Activated CD4-positive, CD25-positive, alpha-beta regulatory T cell treated with anti-CD3 and anti-CD28 coated beads, Interleukin-2, amount 50 U/mL, for 16 hours (primary cell): ENCODE results near the gene CEP41.
"Not testable (repeated sequence)": the region's sequence is repeated elsewhere in the genome, so short reads cannot be mapped to it uniquely, and the experiment has no call there.

Experiments
- DNase-seq: peaks from one replicate; pipeline ENCODE4 v3.0.0-alpha.2; 2020; ENCODE audit warnings: low read depth, low spot score

CEP41 gene

GRCh38 chr7:130387628-130388403 lies 53.0 kb downstream of the CEP41 start:
- no peak for DNase-seq

- no peak for DNase-seq
Measured at GRCh38 chr7:130387306-130387627, 53.5 kb downstream of the CEP41 start.

DNA sequence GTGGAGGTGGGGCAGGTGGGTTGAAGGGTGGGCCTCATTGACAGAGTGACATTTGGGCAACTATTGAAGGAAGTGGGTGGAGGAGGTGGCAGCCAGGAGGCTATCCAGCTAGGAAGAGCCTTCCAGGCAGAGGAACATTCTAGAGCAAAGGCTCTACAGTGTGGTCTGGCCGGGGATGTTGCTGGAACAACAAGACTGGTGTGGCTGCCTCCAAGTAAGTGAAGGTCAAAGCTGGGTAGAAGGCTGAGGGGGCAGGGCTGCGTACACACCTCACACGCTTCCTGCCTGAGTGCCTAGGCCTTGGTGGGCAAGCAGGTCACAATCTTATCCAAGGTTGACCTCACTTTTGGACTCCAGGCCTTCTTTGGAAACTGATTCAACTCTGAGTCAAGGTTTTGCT lies 53.9 kb downstream of the CEP41 start:
- no peak for DNase-seq

DNA sequence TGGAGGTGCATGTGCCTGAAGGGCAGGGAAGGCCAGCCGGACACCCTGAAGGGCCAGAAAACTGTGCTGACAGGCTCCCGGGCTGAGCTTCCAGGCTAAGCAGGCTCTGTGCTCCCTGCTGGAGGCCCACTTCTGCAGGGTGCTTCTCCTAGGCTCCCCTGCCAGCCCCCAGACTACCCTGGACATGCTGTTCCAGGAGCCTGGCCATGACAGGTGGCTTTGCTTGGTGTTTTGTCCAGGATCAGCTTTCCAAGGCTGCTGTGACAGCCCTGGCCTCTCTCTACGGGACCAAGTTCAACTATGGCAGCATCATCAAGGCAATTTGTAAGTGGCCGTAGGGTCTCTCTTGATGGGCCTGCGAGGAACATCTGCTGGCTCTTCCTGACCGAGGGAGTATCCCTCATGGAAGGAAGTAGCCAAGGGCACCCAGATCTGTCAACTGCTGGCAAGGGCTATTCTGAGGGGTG lies 55.2 kb downstream of the CEP41 start:
- DNase-seq = no peak

GRCh38 chr7:130384841-130385599 lies 55.8 kb downstream of the CEP41 start:
- no peak for DNase-seq

DNA sequence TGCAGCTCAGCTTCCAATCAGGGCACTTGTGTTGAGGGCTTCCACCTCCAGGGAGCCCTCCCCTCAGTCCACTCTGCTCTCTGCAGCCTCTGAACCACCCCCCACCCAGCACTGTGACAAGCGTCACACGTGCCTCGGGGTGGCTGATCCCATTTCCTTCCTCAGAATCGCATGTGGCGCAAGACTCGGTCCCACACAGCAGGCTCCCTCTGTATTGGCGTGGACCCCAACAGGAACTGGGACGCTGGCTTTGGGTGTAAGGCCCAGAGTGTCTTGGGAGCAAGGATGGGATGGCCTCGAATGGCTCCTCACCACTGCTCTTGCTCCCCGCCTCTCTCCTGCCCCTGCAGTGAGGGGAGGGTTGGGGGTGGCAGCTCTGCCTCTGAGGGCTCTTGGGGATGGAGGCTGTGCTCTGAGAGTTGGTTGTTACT lies 56.4 kb downstream of the CEP41 start:
- no peak for DNase-seq

DNA sequence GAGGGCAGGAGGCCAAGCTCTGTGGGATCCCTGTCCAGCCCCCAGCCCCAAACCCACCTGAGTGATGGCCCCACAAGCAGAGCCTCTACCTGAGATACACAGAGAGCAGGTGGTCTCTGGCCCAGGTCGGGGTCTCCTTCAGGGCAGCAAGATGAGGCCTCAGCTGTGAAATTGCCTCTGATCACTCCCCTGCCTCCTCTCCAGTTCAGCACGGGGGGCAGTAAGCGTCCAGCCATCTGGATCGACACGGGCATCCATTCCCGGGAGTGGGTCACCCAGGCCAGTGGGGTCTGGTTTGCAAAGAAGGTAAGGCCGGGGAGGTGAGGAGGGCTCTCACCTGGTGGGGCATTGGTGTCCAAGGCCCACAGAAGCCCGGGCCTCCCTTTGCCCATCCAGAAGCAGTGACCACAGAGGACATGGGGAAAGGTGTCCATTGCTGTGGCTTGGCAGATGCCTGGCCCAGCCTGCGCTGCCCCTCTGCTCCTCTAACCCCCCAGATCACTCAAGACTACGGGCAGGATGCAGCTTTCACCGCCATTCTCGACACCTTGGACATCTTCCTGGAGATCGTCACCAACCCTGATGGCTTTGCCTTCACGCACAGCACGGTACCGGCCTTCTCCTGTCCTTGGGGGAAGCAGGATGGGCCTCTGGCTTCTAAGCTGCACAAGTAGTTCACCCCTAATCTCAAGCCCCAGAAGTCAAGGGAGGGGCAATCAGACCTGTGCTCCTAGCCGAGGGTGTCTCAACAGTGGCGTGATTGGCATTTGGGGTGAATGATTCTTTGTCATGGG lies 57.4 kb downstream of the CEP41 start:
- DNase-seq = no peak

- DNase-seq = no peak
Measured at GRCh38 chr7:130381468-130382312, 59.1 kb downstream of the CEP41 start.

- no peak for DNase-seq
Measured at GRCh38 chr7:130380861-130381455, 59.9 kb downstream of the CEP41 start.

GRCh38 chr7:130379921-130380860 lies 60.6 kb downstream of the CEP41 start, which contains the start of gene CPA1:
TSS of gene CPA1 (plus strand) at chr7:130380494. CDS start at chr7:130380521, 27 bp downstream.
- DNase-seq = no peak

- DNase-seq = no peak
Measured at GRCh38 chr7:130379532-130379920, 61.3 kb downstream of the CEP41 start.

- DNase-seq = no peak
Measured at GRCh38 chr7:130379019-130379418, 61.8 kb downstream of the CEP41 start.

- DNase-seq = no peak
Measured at GRCh38 chr7:130377178-130377577, 63.6 kb downstream of the CEP41 start.

DNA sequence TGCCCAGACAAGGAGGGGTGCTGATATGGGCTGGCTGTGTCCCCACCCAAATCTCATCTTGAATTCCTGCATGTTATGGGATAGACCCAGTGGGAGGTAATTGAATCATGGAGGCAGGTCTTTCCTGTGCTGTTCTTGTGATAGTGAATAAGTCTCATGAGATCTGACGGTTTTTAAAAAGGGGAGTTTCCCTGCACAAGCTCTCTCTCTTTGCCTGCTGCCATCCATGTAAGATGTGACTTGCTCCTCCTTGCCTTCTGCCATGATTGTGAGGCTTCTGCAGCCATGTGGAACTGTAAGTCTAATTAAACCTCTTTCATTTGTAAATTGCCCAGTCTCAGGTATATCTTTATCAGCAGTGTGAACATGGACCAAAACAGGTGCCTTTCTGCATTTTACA lies 64.4 kb downstream of the CEP41 start:
- DNase-seq = not testable (repeated sequence)

DNA sequence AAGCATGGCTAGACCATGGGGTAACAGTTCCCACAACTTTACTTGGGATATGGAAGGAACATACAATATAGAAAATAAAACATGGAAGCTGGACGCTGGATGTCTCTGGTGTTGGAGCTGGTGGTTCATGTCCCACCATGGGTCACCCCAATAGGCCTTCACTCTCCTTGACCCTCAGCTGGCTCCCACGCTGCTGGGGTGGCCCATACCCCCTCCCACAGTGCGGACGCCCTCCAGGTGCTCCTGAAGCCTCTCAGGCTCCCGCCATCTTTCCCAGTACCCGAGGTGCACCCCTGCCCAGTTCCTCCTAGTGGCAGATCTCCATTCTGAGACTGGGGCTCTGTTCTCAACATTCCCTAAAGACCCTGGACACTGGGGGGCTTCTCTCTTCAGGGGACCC lies 66.3 kb downstream of the CEP41 start:
- no peak for DNase-seq

DNA sequence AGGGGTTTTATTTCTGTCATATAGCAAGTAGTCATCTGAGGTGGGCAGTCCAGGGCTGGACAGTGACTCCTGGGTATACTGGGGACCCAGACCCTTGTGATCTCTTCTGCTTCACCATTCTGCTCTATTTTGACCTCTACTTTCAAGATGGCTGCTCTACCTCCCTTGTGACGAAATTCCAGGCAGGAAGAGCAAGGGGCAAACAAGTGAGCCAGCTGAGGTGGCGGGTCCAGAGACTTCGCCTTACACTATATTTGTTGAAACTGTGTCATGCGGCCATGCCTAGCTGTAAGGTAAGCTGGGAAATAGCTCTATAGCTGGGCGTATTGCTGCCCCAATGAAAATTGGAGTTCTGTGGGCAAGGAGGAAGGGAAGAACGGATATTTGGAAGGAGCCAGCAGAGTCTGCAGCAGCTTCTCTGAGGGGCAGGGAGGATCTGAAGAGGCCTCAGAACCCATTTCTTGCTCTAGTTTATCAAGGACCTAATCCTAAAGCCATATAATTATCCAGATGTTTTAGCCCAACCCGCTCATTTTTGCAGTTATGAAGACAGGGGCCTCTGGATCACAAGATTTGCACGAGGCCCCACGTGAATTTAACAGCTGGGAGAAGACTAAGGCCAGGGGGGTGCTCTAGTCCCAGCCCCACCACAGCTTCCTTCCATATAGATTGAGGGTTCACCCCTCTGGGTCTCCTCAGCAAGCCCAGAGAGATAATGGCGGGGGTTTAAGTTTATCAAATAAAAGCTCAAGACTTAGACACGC lies 68.2 kb downstream of the CEP41 start:
- DNase-seq = no peak

DNA sequence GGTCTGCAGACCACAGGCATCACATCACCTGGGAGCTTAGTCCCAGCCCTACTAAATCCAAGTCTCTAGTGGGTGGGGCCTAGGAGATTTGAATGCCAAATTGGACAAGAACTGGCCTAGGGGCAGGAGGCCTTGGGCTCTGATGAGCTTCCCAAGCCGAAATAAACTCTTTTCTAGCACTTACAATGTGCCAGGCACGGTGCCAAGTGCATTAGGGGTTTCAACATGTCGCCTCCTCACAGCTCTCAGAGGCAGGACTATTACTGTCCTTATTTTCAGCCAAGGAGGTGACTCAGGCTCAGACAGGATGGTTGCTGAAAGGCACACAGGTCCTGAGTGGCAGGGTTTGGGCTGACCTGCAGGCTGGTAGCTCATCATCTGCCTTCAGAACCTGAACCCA lies 69.8 kb downstream of the CEP41 start:
- no peak for DNase-seq

GRCh38 chr7:130369831-130370550 lies 70.8 kb downstream of the CEP41 start:
- no peak for DNase-seq
